ENCODE measurements around the gene ARID2.

ARID2 gene

DNA sequence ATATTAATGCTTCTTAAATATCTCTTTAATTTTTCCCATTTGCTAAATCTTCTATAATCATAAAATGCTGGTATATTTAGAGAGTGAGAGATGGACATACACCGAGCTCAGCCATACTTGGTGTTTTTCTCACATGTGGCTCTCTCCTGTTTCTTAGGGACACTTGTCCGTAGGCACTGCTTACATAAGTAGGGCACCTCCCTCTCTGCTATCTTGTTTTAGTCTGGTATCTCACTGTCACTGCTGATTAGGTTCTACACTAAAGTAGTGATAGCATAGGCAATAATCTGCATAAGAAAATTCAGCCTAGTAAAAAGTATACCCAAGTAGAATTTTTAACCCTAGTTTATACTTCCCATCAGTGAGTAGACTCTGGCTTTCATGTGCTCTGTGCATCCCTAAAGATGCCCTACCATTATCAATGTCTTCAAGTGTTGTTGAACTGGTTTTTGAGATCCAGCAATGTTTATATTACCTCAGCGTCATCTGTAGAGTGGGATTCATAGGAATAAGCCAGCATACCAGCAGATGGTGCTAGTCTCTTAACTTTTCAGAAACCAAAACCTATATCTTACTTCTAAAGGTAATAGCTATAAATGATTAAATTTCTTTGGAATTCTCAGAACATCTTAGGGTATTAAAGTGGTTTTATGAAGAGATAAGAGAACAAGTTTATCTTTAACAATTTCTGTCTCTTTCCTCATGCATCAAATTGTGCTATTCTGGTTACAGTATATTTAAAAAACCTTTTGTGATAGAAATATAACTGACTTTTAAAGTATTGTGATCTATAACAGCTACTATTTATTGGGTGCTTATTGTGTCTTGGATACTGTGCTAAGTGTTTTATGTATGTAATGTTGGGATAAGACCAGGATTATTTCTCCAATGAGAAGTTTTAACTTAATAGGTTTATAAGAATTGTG lies 32.9 kb downstream of the ARID2 start:
- DNase-seq (ENCODE audit: low read depth), result no peak

DNA sequence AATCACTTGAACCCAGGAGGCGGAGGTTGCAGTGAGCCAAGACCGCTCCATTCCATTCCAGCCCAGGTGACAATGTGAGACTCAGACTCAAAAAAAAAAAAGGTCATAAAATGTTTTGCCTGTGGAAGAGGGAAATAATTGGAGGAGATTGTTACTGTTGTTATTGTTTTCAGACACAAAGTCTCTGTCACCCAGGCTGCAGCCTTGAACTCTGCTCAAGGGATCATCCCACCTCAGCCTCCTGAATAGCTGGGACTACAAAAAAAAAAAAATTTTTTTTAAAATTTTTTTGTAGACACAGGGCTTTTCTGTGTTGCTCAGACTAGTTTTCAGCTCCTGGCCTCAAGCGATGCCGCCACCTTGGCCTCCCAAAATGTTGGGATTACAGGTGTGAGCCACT lies 33.9 kb downstream of the ARID2 start:
- no peak for DNase-seq (ENCODE audit: low read depth)

DNA sequence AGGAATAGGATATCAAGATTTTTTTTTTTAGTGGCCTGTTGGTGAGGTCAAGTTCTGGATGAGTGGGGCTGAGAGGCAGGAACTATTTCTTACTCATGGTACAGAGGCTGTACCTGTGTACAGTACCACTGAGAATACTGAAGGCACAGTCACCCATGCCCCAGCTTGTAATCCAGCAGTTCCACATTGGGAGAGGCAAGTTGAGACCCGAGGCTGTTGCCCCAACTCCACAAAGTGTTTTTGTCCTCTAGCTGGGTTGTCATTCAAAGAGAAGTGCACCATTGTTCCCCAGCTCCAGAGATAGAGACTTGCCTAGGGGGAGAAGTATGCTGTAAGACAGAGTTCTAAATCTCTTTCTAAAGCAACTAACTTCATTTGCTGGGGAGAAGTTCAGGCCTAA lies 38.7 kb downstream of the ARID2 start:
- no peak for DNase-seq (ENCODE audit: low read depth)

DNA sequence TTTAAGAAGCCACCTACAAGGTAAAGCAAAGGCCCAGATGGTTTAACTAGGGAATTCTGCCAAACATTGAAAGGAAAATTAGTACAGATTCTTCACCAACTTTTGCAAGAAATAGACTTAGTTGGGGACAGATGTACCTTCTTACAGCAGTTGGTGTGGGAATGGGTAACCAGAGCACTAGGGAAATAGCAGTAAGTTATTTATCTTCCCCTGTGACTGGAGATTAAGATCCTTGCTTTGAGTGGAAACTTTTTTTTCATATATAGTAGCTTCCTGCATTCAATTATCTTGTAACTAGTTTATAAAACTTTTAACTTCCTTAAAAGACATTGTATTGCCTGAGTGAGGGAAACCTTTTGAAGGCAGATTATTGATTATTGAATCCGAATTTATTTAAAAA lies 44.2 kb downstream of the ARID2 start:
- DNase-seq (ENCODE audit: low read depth), result no peak

DNA sequence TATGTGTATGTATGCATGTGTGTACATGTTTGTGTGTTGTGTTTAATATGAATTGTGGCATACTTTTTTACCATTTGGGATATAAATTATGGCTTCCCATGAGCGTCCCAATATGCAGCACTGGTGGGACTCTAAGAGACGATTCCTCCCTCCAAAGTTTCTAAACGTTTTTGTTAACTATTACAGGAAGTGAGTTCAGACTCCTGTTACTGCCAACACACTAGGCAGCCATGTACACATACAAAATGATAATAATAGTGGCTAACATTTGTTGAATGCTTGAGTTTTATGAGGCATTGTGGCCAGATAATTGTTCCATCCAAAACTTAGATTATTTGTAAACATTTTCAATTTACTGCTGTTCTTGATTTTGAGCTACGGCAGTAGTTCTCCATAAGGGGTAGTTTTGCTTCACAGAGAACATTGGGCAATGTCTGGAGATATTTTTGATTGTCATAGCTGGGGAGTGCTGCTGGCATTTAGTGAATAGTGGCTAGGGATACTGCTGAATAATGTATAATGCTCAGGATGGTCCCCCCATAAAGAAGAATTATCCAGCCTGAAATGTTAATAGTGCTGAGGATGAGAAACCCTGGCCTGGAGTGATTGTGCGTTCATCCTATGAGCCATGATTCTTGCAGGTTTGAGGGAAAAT lies 45.1 kb downstream of the ARID2 start:
- no peak for DNase-seq (ENCODE audit: low read depth)

DNA sequence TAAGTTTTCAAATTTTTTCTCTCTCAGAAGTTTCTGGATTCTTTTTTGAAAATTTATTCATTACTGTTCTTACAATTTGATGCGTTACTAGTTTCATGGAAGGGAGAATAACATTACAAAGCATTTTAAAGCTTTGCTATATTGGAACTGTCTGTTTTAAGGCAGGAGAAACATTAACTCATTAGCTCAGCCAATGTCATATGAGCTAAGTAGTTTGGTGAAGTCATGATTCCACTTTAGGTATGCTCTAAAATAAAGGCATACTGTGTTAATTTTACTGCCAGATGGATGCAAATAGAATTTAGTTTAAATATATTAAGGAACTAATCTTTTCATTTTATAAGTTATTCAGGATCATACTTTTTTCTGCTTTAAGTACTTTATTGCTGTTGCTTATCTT lies 46.0 kb downstream of the ARID2 start:
- no peak for DNase-seq (ENCODE audit: low read depth)

DNA sequence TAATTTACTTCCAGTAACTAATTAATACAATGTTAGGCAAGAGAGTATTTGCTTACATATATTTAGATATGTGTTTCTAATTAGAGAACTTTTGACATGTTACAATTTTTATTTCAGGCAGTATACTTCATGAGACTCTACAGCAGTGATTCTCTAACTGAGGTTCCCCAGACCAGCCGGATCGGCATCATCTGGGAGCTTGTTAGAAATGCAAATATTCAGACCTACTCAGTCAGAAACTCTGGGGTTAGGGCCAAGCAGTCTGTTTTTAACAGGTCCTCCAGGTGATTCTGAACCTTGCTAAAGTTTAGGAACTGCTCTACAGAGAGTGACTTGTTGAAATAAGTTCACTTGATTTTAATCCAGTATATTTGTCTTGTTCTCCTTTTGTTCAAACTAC lies 46.5 kb downstream of the ARID2 start:
- no peak for DNase-seq (ENCODE audit: low read depth)

DNA sequence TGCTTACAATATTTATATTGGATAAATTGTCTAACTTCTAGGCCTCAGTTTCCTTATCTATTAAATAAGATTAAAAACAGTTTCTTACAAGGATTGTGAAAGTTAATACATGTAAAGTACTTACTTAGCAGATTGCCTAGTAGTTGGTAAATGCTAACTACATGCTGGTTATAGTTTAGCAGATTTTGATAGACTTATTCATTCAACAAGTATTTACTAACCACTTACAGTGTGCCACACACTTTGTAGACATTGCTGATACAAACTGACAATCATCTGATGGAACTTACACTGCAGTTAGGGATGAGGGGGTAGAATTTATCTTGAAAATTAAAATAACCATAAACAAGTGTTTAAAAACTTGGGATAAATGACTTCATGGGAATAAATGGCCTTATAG lies 50.4 kb downstream of the ARID2 start:
- no peak for DNase-seq (ENCODE audit: low read depth)

DNA sequence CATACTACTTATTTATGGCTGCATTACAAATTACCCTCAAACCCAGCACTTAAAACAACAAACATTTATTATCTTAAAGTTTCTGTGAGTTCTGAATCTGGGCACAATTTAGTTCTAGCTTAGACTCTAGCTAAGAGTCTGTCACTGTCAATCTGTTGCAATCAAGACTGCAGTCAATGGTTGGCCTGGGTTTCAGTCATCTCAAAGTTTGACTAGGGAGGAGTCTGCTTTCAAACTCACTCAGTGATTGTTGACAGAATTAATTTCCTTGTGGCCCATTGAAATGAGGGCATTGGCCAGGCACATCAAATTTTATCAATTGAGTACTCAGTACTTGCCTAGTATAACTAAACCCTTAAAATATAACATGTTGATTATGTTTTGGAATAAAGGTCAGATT lies 51.6 kb downstream of the ARID2 start:
- no peak for DNase-seq (ENCODE audit: low read depth)

DNA sequence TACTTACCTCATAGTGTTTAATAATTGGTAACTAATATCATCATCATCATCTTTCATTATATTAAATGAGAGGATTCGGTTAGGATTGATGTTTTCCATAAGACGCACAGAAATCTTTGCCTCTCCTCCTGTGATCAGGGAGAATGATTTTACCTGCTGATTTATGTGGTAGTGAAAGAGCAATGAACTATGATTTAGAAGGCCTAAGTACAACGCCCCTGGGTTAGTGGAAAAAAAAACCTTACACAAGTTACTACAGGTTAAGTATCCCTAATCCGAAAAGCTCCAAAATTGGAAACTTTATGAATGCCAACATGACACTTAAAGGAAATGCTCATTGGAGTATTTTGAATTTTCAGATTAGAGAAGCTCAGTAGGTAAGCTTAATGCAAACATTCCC lies 55.8 kb downstream of the ARID2 start:
- DNase-seq (ENCODE audit: low read depth), result no peak

DNA sequence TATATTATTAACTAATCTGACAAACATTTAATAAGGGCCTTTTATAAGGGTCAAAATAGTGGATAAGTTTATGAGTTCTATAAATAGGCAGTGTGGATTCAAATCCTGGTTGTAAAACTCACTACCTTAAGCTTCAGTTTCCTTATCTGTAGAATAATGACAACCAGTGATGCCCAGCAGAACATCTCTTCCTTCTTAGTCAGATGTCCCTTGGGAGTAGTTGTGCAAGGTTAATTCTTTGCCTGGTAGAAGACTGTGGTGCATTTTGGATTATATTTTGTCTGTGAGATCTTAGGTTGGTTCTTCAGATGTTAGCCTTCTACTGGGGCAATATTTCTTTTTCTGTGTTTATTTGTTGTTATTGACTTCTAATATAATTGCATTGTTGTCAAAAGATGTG lies 59.5 kb downstream of the ARID2 start:
- no peak for DNase-seq (ENCODE audit: low read depth)

DNA sequence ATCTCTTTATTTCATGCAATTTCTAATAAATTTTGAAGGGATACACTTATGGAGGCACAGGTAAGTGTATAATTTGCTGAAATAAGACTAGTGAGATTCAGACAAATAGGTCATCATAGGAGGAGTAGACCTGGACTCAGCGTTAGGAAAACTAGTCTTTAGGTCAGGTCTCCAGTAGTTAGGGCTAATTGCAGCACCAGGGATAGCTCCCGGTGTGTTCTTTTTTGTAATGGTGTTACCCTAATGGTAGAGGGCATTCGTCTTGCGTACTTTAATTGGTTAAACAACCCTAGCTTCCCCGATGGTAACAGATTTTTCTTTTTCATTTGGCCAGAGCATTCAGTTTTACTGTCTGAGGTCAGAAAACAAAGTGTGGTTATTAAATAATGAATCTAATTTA lies 64.9 kb downstream of the ARID2 start:
- DNase-seq (ENCODE audit: low read depth), result no peak

DNA sequence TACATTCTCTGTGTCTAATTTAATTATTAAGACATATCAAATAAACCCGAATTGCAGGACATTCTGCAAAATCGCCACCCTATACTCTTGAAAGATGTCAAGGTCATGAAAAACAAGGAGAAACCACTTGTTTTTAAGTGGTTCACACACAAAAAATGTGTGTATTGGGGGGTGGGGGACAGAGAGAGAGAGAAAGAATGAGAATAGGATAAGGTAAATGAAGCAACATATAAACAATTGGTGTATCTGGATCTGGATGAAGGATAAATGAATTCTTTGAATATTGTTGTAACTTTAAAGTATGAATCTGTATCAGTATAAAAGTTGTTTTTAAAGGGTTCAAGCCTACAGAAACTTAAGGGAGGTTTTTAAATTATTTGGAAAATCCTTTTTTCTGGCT lies 72.1 kb downstream of the ARID2 start:
- DNase-seq (ENCODE audit: low read depth), result no peak

DNA sequence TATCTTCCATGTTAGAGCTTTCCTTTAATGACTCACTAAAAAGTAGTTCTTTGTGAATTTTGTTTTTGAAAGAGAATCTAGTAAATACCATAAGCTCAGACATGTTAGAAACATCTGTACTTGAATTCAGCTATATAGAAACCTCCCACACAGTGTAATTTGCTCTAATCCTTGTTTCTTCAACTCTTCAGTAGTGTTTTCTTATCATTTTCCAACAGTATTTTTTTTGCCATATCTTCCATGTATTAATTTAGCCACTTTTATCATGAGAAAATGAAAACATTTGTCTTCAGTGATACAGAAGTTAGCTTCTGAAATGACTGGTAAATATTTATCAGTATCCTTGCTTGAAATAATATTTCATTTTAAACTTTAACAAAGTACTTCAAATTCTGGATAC lies 73.6 kb downstream of the ARID2 start:
- DNase-seq (ENCODE audit: low read depth), result no peak

DNA sequence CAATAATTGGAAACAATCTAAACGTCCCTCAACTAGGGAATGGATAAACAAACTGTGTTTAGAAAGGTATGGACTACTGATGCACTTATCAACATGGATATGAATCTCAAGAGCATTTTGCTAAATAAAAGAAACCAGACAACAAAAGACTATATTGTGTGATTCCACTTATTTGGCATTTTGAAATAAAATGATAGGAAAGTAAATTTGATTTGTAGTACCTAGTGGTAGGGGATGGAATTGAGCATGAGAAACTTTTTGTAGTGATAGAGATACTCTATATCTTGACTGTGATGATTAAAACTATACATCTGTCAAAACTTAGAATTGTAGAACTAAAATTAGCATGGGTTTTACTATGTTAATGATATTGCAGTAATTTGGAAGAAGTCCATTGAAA lies 87.1 kb downstream of the ARID2 start:
- no peak for DNase-seq (ENCODE audit: low read depth)

DNA sequence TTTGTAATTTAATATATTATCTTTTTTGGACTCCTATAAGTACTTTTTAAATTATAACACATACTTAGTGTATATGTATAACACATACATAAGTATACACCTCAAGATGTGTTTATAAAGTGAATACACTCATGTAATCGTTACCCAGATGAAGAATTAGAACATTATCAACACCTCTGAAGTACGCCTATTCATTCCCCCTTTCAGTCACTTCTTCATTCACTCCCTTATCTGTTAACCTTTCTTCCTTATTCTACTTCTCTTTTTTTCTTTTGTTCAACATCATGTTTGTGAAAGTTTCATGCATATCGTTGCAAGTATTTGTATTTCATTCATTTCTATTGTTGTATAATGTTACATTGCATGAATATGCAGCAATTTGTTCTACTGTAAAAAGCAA lies 98.5 kb downstream of the ARID2 start:
- no peak for DNase-seq (ENCODE audit: low read depth)

DNA sequence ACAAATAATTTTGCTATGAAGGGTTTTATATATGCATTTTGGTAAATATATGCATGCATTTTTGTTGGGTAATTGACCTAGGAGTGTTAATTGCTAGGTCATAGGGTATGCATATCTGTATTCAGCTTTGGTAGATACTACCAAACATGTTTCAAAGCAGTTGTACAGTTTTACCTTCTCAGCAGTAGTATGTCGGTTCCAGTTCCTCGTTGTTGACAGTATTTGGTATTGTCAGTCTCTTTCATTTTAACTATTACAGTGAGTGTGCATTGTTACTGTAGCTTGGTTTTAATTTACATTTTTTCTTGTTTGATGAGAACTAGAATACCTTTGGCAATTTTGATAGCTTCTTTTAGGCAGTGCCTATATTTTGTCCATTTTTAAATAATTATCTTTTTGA lies 98.9 kb downstream of the ARID2 start:
- DNase-seq (ENCODE audit: low read depth), result no peak

DNA sequence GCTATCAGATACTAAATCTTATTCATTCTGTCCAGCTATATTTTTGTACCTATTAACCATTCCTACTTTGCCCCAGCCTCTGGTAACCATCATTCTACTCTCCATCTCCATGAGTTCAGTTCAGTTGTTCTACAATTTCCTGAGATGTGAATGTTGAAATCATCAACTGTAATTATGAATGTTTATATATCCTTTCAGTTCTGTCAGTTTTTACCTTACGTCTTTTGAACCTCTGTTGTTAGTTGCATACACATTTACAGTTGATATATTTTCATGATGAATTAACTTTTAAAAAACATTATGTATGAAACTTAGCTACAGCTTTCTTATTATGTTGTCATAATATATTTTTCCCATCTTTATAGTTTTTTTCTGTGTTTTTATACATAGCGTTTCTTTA lies 102.1 kb downstream of the ARID2 start:
- no peak for DNase-seq (ENCODE audit: low read depth)

DNA sequence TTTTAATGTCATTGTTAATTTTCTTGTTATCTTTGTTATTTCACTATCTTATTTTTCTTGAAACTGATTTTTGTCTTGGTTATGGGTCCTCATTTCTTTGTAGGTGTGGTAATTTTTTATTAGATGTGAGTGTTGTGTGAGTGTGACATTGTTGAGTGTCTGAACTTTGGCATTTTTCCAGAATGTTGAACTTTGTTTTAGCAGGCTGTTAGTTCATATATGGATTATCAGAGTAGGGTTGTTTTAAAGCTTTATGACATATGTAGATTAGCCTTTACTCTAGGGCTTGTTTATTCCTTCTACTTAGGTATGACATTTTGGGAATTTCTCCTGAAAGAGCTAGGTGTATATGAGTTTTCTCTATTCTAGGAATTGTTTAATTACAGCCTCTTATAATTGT lies 103.9 kb downstream of the ARID2 start:
- no peak for DNase-seq (ENCODE audit: low read depth)

DNA sequence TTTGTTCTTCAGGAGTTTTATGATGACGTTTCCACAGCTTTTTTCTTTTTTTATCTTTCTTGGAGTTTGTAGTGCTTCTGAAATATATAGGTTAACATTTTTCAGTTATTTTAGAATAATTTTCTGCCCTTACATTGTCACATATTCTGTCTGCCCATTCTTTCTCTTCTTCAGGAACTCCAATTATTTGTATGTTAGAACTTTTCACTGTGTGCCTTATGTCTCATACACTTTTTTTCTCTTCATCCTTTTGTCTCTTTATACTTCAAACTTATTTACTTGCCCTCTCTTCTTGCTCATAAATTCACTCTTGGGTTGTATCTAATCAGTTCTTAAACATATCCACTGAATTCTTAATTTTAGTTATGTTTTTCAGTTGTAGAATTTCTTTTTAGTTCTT lies 105.3 kb downstream of the ARID2 start:
- no peak for DNase-seq (ENCODE audit: low read depth)

DNA sequence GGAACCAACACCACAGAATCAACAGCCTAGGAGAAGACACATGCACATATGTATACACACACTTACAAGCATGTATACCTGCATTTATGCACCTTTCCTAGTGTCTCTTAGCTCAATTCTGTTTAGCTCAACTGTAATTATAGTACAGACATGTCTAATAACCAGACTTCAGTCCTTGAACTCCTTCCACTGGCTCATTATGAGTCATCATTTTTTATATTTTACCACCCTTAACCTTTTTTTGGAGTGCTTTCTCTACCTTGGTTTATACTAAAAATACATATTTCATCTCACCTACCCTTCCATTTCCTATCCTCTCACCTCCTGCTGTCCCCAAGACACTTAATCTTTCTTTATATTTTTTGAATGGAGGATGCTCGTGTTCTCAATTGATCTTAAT lies 110.4 kb downstream of the ARID2 start:
- DNase-seq (ENCODE audit: low read depth), result no peak

DNA sequence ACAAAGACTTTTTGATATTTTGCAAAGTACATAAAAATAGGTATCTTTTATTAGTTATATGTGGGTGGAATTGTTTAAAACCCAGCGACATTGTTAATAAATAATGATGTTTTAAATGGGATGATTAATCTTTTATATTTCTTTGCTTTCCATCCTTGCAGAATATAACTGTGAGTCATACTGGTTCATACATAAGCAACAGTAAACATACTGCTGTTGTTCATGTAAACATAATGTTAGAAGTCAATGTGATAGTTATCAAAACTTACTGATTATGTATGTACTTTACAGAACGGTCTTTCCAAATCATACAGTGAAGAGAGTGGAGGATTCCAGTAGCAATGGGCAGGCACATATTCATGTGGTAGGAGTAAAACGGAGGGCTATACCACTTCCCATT lies 119.8 kb downstream of the ARID2 start:
- DNase-seq (ENCODE audit: low read depth), result no peak

DNA sequence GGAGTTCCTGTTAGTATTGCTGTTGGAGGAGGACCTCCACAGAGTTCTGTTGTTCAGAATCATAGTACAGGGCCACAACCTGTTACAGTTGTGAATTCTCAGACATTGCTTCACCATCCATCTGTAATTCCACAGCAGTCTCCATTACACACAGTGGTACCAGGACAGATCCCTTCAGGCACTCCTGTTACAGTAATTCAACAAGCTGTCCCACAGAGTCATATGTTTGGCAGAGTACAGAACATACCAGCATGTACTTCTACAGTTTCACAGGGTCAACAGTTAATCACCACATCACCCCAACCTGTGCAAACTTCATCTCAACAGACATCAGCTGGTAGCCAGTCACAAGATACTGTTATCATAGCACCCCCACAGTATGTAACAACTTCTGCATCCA lies 120.8 kb downstream of the ARID2 start:
- no peak for DNase-seq (ENCODE audit: low read depth)

DNA sequence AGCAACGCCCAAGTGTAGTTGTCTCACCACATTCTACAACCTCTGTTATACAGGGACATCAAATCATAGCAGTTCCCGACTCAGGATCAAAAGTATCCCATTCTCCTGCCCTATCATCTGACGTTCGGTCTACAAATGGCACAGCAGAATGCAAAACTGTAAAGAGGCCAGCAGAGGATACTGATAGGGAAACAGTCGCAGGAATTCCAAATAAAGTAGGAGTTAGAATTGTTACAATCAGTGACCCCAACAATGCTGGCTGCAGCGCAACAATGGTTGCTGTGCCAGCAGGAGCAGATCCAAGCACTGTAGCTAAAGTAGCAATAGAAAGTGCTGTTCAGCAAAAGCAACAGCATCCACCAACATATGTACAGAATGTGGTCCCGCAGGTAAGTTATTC lies 123.0 kb downstream of the ARID2 start:
- DNase-seq (ENCODE audit: low read depth), result no peak
